Central memory CD4-positive, alpha-beta T cell (primary cell): ENCODE results near the gene CCR5.

Source experiments
- DNase-seq: peaks from one replicate; pipeline ENCODE4 v3.0.0; 2022

Gene CCR5

DNA sequence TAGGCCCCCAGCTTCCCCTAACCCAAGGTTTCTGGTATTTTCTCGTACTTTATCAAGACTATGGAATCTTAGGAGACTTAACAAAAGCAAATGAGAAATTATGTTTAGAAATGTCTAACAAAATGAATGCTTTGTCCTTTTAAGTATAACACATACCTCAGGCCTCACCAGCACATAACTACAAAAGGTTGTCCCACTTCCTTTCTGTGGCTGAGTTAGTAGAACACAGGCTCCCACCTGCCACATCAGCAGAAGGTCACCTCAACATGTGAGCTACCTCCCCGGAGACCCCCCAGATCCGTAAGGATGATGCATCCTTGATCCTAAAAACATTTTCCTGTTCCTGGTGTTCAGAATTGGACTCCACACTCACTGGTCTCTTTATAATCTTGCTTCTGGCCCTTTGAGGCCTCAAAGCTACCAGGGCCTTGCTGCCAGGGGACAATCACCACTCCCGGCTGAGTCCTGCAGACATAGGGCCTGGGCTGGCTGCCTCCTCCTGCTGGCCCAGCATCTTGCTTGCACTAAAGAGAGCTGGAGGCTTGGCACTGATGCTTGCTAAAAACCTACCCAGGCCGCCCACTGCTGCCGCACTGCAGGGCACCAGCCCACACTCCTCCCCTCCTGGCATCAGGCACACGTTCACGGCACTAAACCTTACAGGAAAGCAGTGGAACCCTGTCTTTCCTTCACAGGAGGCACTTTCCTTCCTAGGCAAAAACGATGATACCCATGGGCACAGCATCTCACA is 39.2 kb downstream of the CCR5 start:
- DNase-seq, result no peak

DNA sequence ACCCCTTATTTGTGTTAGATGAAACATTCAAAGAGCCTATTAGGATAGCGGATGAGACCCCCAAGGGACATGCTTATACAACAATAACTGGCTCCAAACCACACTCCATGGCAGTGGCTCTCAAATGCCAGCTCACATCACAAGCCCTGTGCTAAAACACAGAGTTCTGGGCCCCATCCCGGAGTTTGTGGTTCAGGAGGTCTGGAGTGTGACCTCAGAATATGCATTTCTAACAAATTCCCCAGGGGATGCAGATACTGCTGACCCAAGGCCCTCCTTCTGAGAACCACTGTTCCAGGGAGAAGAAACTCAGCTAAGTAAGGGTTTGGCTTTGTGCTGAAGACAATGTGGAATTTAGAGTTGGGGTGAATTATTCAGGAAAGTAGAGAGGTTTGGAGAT is 39.9 kb downstream of the CCR5 start:
- no peak for DNase-seq

DNA sequence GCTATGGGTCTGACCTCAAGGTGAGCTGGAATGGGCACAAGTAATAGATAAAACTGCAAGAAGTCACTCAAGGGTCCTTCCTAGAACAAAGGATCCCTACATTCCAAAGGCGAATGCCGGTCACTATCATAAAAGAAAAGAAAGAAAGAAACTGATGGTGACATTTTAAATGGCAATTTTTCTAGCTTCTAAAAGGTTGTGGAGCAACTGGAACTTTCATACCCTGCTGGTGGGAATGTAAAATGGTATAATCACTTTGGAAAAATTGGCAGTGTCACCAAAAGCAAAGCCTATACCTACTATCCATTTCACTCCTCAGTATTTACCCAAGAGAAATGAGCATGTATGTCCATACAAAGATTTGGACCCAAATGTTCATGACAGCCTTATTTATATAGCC is 40.5 kb downstream of the CCR5 start:
- DNase-seq, result no peak

DNA sequence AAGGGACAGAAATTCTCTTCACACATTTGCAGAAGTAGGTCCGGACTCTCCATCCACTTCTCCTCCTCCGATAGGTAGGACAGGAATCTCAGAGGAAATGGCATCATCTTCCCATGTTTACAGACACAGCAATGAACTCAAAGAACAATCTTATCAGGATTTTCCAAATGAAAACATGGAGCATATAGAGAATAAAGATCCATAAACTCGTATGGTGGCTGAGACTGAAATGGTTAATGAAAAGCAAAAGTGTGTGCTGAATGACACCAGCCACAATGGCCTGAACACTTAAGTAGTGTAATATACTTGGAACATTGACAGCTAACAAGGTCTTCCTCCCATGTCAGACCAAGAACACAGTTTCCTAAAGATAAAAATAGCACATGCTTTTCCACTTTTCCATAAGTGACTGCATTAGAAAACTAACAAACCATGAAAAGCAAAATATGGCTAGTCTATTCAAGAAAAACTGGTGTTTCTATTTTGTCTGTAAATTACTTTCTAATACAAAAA is 42.1 kb downstream of the CCR5 start:
- no peak for DNase-seq

DNA sequence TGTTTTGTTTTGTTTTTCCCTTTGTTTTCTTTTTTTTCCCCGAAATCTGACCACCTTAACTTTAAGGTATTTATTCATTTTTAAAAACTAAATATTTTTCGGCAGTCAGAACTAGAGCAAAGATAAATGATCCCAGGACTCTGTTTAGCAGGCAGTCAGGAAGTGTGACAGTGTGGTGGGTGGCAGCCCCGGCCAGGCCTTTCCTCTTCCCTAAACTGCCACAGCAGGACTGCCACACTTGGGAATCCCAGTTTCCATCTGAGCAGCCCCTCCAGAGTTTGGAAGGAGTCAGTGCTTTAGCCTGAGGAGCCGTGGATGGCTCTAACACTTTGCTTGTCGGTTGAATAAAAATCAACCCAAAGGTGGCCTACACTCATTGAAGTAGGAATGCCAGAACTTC is 43.2 kb downstream of the CCR5 start:
- DNase-seq, result no peak

DNA sequence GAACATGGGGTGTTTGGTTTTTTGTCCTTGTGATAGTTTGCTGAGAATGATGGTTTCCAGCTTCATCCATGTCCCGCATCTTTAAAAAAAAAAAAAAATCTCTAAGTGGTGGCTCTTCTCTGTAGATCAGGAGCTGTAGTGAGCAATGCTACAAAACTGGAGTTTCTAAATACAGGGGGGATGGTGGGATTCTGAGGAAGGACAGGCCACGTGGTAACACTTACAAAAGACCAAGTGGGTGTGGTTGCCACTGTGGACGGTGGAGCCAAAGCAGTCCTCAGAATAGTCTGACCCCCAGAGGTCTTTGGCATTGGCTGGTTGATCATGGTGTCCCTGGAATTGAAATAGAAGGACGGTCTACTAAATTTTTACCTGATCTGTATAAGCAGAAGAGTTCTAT is 44.0 kb downstream of the CCR5 start:
- no peak for DNase-seq

DNA sequence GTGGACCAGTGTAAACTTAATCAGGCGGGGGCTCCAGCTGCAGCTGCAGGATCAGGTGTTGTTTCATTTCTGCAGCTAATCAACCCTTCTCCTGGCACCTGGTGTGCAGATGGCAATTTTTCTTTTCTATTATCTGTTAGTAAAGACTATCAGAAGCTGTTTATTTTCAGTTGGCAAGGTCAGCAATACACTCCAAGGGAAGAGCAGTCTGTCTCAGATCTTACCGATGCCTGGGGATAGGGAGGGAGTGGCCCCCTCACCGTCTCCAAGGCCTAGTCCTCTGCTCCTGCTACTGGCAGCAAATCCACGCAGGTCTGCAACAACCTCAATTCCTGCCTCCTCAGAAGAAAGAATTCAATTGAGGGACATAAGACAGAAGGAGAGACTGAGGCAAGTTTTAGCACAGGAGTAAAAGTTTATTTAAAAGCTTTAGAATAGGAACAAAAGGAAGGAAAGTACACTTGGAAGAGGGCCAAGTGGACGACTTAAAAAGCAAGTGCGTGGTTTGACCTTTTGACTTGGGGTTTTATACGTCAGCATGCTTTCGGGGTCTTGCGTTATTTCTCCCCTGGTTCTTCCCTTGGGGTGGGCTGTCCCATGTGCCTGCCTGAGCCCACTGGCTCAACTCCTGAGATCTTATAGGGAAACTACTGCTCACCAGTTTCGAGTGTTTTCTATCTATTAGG is 45.5 kb downstream of the CCR5 start:
- no peak for DNase-seq

DNA sequence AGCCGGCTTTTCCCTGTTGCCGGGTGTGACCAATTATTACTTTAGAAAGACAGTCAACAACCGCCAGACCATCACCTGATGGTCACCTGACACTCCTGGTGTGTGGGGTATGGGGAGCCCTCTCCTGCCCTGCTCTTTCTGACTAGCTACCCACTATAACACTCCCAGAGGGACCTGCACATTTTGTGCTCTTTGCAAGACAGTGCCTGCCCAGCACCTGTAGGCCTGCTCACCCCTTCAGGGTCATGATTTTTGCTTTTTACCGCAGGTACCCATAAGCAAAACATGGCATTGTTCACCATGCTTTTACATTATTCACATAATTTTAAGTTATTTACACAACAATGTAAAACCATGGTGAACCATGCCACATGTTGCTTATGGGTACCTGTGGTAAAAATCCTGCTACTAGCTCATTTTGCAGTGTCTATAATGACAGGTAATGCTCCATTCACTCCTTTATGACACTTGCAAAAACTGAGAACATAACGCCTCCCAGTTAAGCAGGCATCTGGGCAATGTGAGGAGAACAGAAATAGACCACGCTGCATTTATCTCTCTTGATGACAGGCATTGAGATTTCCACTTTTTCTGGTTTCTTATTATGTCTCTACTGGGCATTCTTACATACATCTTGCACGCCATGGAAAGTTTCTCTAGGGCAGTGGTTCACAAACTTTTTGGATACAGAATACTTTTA is 46.2 kb downstream of the CCR5 start:
- DNase-seq, result no peak

DNA sequence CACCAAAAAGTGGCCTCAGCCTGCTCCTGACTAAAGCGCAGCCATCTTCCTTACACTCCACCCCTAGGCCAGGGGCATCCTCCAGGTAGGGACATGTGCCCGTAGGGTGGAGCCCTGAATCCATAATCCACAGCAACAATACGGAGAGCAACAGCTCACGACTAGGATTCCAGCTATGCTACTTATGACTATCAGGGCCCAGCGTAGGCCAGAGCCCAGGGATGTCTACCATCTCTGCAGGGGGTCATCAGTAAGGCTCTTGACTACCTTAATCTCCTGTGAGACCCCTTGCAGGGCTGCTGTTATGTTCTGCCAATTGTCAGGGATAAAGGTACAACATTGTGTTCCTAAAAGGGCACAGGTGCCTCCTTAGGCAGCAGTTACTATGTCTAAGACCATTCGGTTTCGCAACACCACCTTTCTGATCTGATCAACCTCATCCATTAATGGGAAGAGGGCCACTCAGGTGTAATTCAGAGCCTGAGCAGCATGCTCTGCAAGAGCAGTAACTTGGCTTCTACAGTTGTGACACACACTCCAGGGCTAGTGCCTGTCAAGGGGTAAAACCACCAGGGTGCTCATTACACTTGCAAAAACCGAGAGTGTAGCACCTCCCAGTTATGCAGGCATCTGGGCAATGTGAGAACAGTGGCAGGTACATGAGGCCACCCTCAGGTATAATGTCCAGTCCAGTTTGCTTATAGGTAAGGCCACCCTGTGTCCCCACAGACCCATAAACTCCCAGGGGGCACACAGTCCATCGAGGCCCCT is 47.3 kb downstream of the CCR5 start:
- no peak for DNase-seq

DNA sequence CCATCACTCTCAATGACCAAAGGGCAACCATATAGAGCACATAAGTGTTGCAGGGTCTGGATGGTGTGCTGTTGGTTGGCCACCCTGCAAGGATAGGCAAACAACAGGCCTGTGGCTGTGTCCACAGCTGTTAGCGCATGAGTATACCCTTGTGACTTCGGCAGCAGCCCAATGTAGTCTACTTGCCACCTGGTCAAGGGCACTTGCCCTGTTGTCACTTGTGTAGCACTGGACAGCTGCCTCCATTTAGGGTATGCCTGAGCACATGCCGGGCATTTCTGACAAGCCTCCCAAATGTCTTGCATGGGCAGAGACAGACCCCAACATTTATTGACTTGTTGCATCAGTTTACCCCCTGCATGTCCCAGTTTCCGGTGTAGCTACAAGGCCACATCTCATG is 49.1 kb downstream of the CCR5 start:
- DNase-seq, result no peak

DNA sequence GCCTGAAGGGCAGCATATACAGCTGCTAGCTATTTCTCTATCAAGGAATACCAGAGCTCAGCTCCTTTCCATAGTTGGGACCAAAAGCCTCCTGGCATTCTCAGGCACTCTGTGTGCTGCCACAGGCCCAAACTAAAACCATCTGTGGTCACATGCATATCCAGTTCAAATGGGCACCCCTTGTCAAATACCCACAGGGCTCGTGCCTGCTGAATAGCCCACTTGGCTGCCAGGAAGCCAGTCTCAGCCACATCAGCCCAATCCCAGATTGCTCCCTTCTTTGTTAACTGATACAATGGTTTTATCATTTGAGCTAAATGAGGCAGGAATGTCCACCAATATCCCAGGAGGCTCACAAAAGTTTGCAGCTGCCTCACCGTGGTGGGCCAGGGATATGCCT is 50.2 kb downstream of the CCR5 start:
- no peak for DNase-seq

DNA sequence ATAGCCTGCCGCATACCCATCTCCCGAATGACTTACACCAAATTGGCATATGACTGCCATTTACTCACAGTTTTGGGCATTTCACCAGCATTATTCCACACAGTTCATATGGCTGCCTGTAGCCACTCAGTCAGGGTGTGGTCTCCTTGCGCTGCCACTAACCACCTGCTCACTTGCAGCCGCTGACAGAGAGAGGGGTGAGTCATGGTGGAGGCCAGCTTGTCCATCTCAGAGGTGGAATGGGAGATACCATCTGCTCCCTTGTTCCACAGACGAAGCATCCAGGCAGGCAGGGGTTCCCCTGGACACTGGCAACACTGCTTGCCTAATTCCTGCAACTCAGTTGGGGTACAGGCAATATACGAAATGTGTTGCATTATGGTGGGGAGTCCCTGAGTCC is 51.9 kb downstream of the CCR5 start:
- DNase-seq, result no peak

DNA sequence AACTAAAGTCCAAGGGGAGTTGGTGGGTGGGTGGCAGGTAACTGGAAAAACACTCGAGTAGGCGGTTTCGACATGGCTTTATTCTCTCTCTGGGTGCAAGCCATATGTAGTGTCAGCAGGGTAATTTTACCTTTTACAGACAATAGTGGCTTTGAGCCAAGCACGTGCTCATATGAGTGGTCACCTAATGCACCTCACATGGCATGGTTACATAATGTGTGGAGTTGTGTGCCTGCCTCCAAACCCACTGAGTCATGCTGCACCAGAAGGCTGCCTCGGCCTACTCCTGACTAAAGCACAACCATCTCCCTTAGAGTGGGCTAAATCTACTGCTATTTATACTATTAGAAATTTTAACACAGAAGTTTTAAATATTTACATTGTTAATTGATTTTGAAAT is 52.8 kb downstream of the CCR5 start:
- no peak for DNase-seq
